ENCODE results near the gene GRIN2C. TPM values are rescaled to one million over a fixed set of nuclear protein-coding genes. Genes with fewer than 3 reads are reported as not detected.
"Not testable (repeated sequence)": the region's sequence is repeated elsewhere in the genome, so short reads cannot be mapped to it uniquely, and the experiment has no call there.

The GRIN2C gene
- total RNA-seq, 1 experiment from 2014 or later: not detected

GRCh38 chr17:74881073-74881472 is 21.4 kb upstream of the GRIN2C start:
- DNase-seq (ENCODE audit: extremely low read depth, low read depth): no peak

- DNase-seq (ENCODE audit: extremely low read depth, low read depth): no peak
Observed at GRCh38 chr17:74879308-74879707, 19.6 kb upstream of the GRIN2C start.

- no peak for DNase-seq (ENCODE audit: extremely low read depth, low read depth)
Observed at GRCh38 chr17:74878658-74879057, 19.0 kb upstream of the GRIN2C start.

GRCh38 chr17:74877592-74878548 is 18.2 kb upstream of the GRIN2C start:
- no peak for DNase-seq (ENCODE audit: extremely low read depth, low read depth)

GRCh38 chr17:74875977-74876593 is 16.4 kb upstream of the GRIN2C start:
- DNase-seq (ENCODE audit: extremely low read depth, low read depth): no peak

- DNase-seq (ENCODE audit: extremely low read depth, low read depth): no peak
Observed at GRCh38 chr17:74875155-74875976, 15.7 kb upstream of the GRIN2C start.

GRCh38 chr17:74874615-74875037 is 14.9 kb upstream of the GRIN2C start:
- no peak for DNase-seq (ENCODE audit: extremely low read depth, low read depth)

GRCh38 chr17:74873874-74874614 is 14.4 kb upstream of the GRIN2C start:
- DNase-seq (ENCODE audit: extremely low read depth, low read depth): peak; percentile 31

GRCh38 chr17:74873037-74873873 is 13.6 kb upstream of the GRIN2C start:
- DNase-seq (ENCODE audit: extremely low read depth, low read depth): peak; percentile 100

GRCh38 chr17:74872313-74873036 is 12.8 kb upstream of the GRIN2C start, which contains the start of gene FDXR:
Gene FDXR (minus strand): TSS chr17:74872994. CDS start chr17:74872944, 50 bp downstream.
- DNase-seq (ENCODE audit: extremely low read depth, low read depth): no peak

- no peak for DNase-seq (ENCODE audit: extremely low read depth, low read depth)
Observed at GRCh38 chr17:74871356-74872076, 11.8 kb upstream of the GRIN2C start.

GRCh38 chr17:74870512-74870911 is 10.8 kb upstream of the GRIN2C start:
- no peak for DNase-seq (ENCODE audit: extremely low read depth, low read depth)

GRCh38 chr17:74870028-74870427 is 10.3 kb upstream of the GRIN2C start:
- DNase-seq (ENCODE audit: extremely low read depth, low read depth): not testable (repeated sequence)

GRCh38 chr17:74868908-74869255 is 9.2 kb upstream of the GRIN2C start:
- DNase-seq (ENCODE audit: extremely low read depth, low read depth): no peak

GRCh38 chr17:74868251-74868907 is 8.7 kb upstream of the GRIN2C start:
- no peak for DNase-seq (ENCODE audit: extremely low read depth, low read depth)

- DNase-seq (ENCODE audit: extremely low read depth, low read depth): no peak
Observed at GRCh38 chr17:74866198-74866835, 6.6 kb upstream of the GRIN2C start.

Data from NCI-H460 (cell line).